ENCODE data around the gene CPXM1. TPM values are rescaled to one million over a fixed set of nuclear protein-coding genes. Genes with fewer than 3 reads are reported as not detected.

CPXM1 gene
- total RNA-seq, 2 donors from 2014 or later: 80.1 to 106 TPM

- H3K9me3 ChIP-seq (ENCODE audit: control insufficient read depth, low read length): no peaks in the 10 kb centered on the region
- Mint-ChIP-seq H3K36me3 (ENCODE audit: low read depth) (no peaks in the 10 kb centered on the region), H3K27ac (no peak overlapping the region), H3K4me3 (no peak overlapping the region), H3K27me3 (ENCODE audit: insufficient read depth) (peaks cover 89% of the 10 kb centered on the region), H3K4me1 (peaks cover 15% of the 10 kb centered on the region), H3K9me3 (no peaks in the 10 kb centered on the region)
- WGBS, 2 experiments (ENCODE audit: insufficient coverage in 1 of 2, insufficient read length in 1 of 2): 91 to 94% methylated on average over 7 to 8 of the region's 8 CpGs
- H3K4me1 ChIP-seq (ENCODE audit: control insufficient read depth, insufficient read depth, low read length): no peaks in the 10 kb centered on the region
- H3K27ac ChIP-seq (ENCODE audit: low read depth, low read length): no peak overlapping the region
- H3K9ac ChIP-seq (ENCODE audit: extremely low read depth, low read length, poor library complexity, severe bottlenecking): no peak overlapping the region
- no peak for DNase-seq
- H3K36me3 ChIP-seq (ENCODE audit: control insufficient read depth, insufficient read depth, low read length): no peaks in the 10 kb centered on the region
- TF ChIP-seq, protein P1, sequence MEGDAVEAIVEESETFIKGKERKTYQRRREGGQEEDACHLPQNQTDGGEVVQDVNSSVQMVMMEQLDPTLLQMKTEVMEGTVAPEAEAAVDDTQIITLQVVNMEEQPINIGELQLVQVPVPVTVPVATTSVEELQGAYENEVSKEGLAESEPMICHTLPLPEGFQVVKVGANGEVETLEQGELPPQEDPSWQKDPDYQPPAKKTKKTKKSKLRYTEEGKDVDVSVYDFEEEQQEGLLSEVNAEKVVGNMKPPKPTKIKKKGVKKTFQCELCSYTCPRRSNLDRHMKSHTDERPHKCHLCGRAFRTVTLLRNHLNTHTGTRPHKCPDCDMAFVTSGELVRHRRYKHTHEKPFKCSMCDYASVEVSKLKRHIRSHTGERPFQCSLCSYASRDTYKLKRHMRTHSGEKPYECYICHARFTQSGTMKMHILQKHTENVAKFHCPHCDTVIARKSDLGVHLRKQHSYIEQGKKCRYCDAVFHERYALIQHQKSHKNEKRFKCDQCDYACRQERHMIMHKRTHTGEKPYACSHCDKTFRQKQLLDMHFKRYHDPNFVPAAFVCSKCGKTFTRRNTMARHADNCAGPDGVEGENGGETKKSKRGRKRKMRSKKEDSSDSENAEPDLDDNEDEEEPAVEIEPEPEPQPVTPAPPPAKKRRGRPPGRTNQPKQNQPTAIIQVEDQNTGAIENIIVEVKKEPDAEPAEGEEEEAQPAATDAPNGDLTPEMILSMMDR (conservative IDR thresholded peaks at IDR 0.05): no peak
- no peak overlapping the region for H3K4me3 ChIP-seq (ENCODE audit: low read length)
- H3K27me3 ChIP-seq (ENCODE audit: control insufficient read depth, insufficient read depth, low read length, poor library complexity, severe bottlenecking): peaks cover 94% of the 10 kb centered on the region
These were observed 52.7 kb downstream of the CPXM1 start for GRCh38 chr20:2747676-2748235.

- no peak overlapping the region for H3K27ac Mint-ChIP-seq
- Histone ChIP-seq H3K9ac (ENCODE audit: extremely low read depth, low read length, poor library complexity, severe bottlenecking) (no peak overlapping the region), H3K9me3 (ENCODE audit: control insufficient read depth, low read length) (no peaks in the 10 kb centered on the region), H3K4me3 (ENCODE audit: low read length) (no peak overlapping the region), H3K27me3 (ENCODE audit: control insufficient read depth, insufficient read depth, low read length, poor library complexity, severe bottlenecking) (peaks cover 94% of the 10 kb centered on the region), H3K27ac (ENCODE audit: low read depth, low read length) (no peak overlapping the region), H3K36me3 (ENCODE audit: control insufficient read depth, insufficient read depth, low read length) (no peaks in the 10 kb centered on the region), H3K4me1 (ENCODE audit: control insufficient read depth, insufficient read depth, low read length) (no peaks in the 10 kb centered on the region)
- DNase-seq: no peak
- H3K4me1 Mint-ChIP-seq: peaks cover 13% of the 10 kb centered on the region
- H3K36me3 Mint-ChIP-seq (ENCODE audit: low read depth): no peaks in the 10 kb centered on the region
- peaks cover 96% of the 10 kb centered on the region for H3K27me3 Mint-ChIP-seq (ENCODE audit: insufficient read depth)
- 69 to 84% methylated on average over 6 to 8 of the region's 8 CpGs for WGBS, 2 experiments (ENCODE audit: insufficient coverage in 1 of 2, insufficient read length in 1 of 2)
- H3K9me3 Mint-ChIP-seq: no peaks in the 10 kb centered on the region
- TF ChIP-seq, protein P1 (conservative IDR thresholded peaks at IDR 0.05): no peak
- no peak overlapping the region for H3K4me3 Mint-ChIP-seq
These were observed 53.7 kb downstream of the CPXM1 start for GRCh38 chr20:2746636-2747265.

- DNase-seq: no peak
- Histone ChIP-seq H3K4me1 (ENCODE audit: control insufficient read depth, insufficient read depth, low read length) (no peaks in the 10 kb centered on the region), H3K9me3 (ENCODE audit: control insufficient read depth, low read length) (no peaks in the 10 kb centered on the region), H3K27ac (ENCODE audit: low read depth, low read length) (no peak overlapping the region), H3K27me3 (ENCODE audit: control insufficient read depth, insufficient read depth, low read length, poor library complexity, severe bottlenecking) (peaks cover 94% of the 10 kb centered on the region), H3K4me3 (ENCODE audit: low read length) (no peak overlapping the region), H3K9ac (ENCODE audit: extremely low read depth, low read length, poor library complexity, severe bottlenecking) (no peak overlapping the region), H3K36me3 (ENCODE audit: control insufficient read depth, insufficient read depth, low read length) (no peaks in the 10 kb centered on the region)
- no peak overlapping the region for H3K4me3 Mint-ChIP-seq
- no peaks in the 10 kb centered on the region for H3K9me3 Mint-ChIP-seq
- TF ChIP-seq, protein P1 (conservative IDR thresholded peaks at IDR 0.05): no peak
- H3K27me3 Mint-ChIP-seq (ENCODE audit: insufficient read depth): peaks cover 98% of the 10 kb centered on the region
- 83 to 100% methylated on average over 2 to 4 of the region's 4 CpGs for WGBS, 2 experiments (ENCODE audit: insufficient coverage in 1 of 2, insufficient read length in 1 of 2)
- H3K4me1 Mint-ChIP-seq: peaks cover 13% of the 10 kb centered on the region
- no peaks in the 10 kb centered on the region for H3K36me3 Mint-ChIP-seq (ENCODE audit: low read depth)
- no peak overlapping the region for H3K27ac Mint-ChIP-seq
These were observed 54.3 kb downstream of the CPXM1 start for GRCh38 chr20:2745936-2746635.

All from endodermal cell (in vitro differentiated cells).